WTC11 (cell line): ENCODE data around the gene CSE1L. TPM values are rescaled to one million over a fixed set of nuclear protein-coding genes. Genes with fewer than 3 reads are reported as not detected.

Experiments used
- ATAC-seq: fragments of 200-7000 bp; cut with Tn5 transposase; 2 replicates; pipeline ENCODE4 v1.10.0; 2021; ENCODE audit warnings: mild to moderate bottlenecking, moderate library complexity
- CTCF ChIA-PET: fragments of 300-600 bp; sonication (Branson Sonifier 250); formaldehyde crosslinking; loops from one replicate; lab custom pipeline; 2021; ENCODE audit warnings: antibody characterized with exemption; lab: Charles Lee
- POLR2A ChIA-PET: fragments of 350-600 bp; sonication (Branson Sonifier 250); formaldehyde crosslinking; loops from one replicate; lab custom pipeline; 2021; ENCODE audit warnings: antibody characterized with exemption; lab: Charles Lee
- DNase-seq: peaks from one replicate; pipeline ENCODE4 v3.0.0; 2021; ENCODE audit warnings: low spot score
- H3K27ac Mint-ChIP-seq: 2 replicates; pipeline ENCODE4 v1.8.0; 2021; ENCODE audit warnings: mixed read lengths
- H3K27me3 Mint-ChIP-seq: 2 replicates; pipeline ENCODE4 v1.8.0; 2021; ENCODE audit warnings: low read depth, mild to moderate bottlenecking, moderate library complexity, mixed read lengths
- H3K36me3 Mint-ChIP-seq: 2 replicates; pipeline ENCODE4 v1.8.0; 2021; ENCODE audit warnings: mixed read lengths
- H3K4me1 Mint-ChIP-seq: 2 replicates; pipeline ENCODE4 v1.8.0; 2022; ENCODE audit warnings: mixed read lengths
- H3K4me3 Mint-ChIP-seq: 2 replicates; pipeline ENCODE4 v1.8.0; 2021; ENCODE audit warnings: mild to moderate bottlenecking, moderate library complexity, mixed read lengths
- H3K9me3 Mint-ChIP-seq: 2 replicates; pipeline ENCODE4 v1.8.0; 2021; ENCODE audit warnings: mixed read lengths
- CBFB ChIP-seq: sonication (generic); formaldehyde crosslinking; IDR thresholded peaks from 2 replicates; pipeline ENCODE4 v1.8.1; 2022; ENCODE audit warnings: mild to moderate bottlenecking, low read depth, missing genetic modification reagents
- CREM ChIP-seq: sonication (generic); formaldehyde crosslinking; IDR thresholded peaks from 2 replicates; pipeline ENCODE4 v1.8.1; 2022; ENCODE audit warnings: mild to moderate bottlenecking, missing genetic modification reagents, moderate library complexity
- EMX1 ChIP-seq: fragments of 250-450 bp; sonication (Bioruptor Pico); IDR thresholded peaks from 2 replicates; pipeline ENCODE4 v1.8.0; 2021; ENCODE audit warnings: mild to moderate bottlenecking
- ESRRA ChIP-seq: sonication (generic); formaldehyde crosslinking; IDR thresholded peaks from 2 replicates; pipeline ENCODE4 v1.8.1; 2022; ENCODE audit warnings: mild to moderate bottlenecking, missing genetic modification reagents, borderline replicate concordance
- JUN ChIP-seq: sonication (generic); formaldehyde crosslinking; IDR thresholded peaks from 2 replicates; pipeline ENCODE4 v1.8.0; 2023; ENCODE audit warnings: mild to moderate bottlenecking, missing genetic modification reagents
- KAT7 ChIP-seq: sonication (generic); formaldehyde crosslinking; IDR thresholded peaks from 2 replicates; pipeline ENCODE4 v1.8.1; 2023; ENCODE audit warnings: missing genetic modification reagents, mild to moderate bottlenecking, borderline replicate concordance
- MXD4 ChIP-seq: fragments of 250-450 bp; sonication (Bioruptor Pico); IDR thresholded peaks from 2 replicates; pipeline ENCODE4 v1.8.0; 2021; ENCODE audit warnings: mild to moderate bottlenecking, moderate library complexity, borderline replicate concordance
- MYBL2 ChIP-seq: sonication (generic); formaldehyde crosslinking; IDR thresholded peaks from 2 replicates; pipeline ENCODE4 v1.8.1; 2023; ENCODE audit warnings: mild to moderate bottlenecking, moderate library complexity, missing genetic modification reagents
- NR2C2 ChIP-seq: sonication (generic); formaldehyde crosslinking; IDR thresholded peaks from 2 replicates; pipeline ENCODE4 v1.8.0; 2022; ENCODE audit warnings: mild to moderate bottlenecking, missing genetic modification reagents
- NR3C1 ChIP-seq: sonication (generic); formaldehyde crosslinking; conservative IDR thresholded peaks from 2 replicates; pipeline ENCODE4 v1.8.1; 2023; ENCODE audit warnings: low read depth, mild to moderate bottlenecking, missing genetic modification reagents
- PRRX2 ChIP-seq: fragments of 250-450 bp; sonication (Bioruptor Pico); IDR thresholded peaks from 2 replicates; pipeline ENCODE4 v1.8.0; 2021; ENCODE audit warnings: mild to moderate bottlenecking
- SMAD3 ChIP-seq: sonication (generic); formaldehyde crosslinking; IDR thresholded peaks from 2 replicates; pipeline ENCODE4 v1.8.0; 2022; ENCODE audit warnings: missing genetic modification reagents, mild to moderate bottlenecking, borderline replicate concordance
- SMAD4 ChIP-seq: sonication (generic); formaldehyde crosslinking; IDR thresholded peaks from 2 replicates; pipeline ENCODE4 v1.8.0; 2022; ENCODE audit warnings: mild to moderate bottlenecking, missing genetic modification reagents
- TEAD4 ChIP-seq: sonication (generic); formaldehyde crosslinking; IDR thresholded peaks from 2 replicates; pipeline ENCODE4 v1.8.0; 2022; ENCODE audit warnings: mild to moderate bottlenecking, missing genetic modification reagents
- ZNF121 ChIP-seq: sonication (generic); formaldehyde crosslinking; IDR thresholded peaks from 2 replicates; pipeline ENCODE4 v1.8.0; 2023; ENCODE audit warnings: missing genetic modification reagents
- ZNF138 ChIP-seq: sonication (generic); formaldehyde crosslinking; conservative IDR thresholded peaks from 2 replicates; pipeline ENCODE4 v1.8.1; 2022; ENCODE audit warnings: mild to moderate bottlenecking, moderate library complexity, missing genetic modification reagents
- ZNF219 ChIP-seq: sonication (generic); formaldehyde crosslinking; IDR thresholded peaks from 2 replicates; pipeline ENCODE4 v1.8.0; 2023; ENCODE audit warnings: missing genetic modification reagents, mild to moderate bottlenecking, borderline replicate concordance
- ZNF416 ChIP-seq: fragments of 250-450 bp; sonication (Bioruptor Pico); IDR thresholded peaks from 2 replicates; pipeline ENCODE4 v1.9.0; 2021; ENCODE audit warnings: mild to moderate bottlenecking, inconsistent platforms
- ZNF671 ChIP-seq: fragments of 250-450 bp; sonication (Bioruptor Pico); IDR thresholded peaks from 2 replicates; pipeline ENCODE4 v1.8.0; 2021; ENCODE audit warnings: mild to moderate bottlenecking
- total RNA-seq: library from RNA; stranded (reverse); gene quantifications from 3 replicates; pipeline ENCODE4 v1.2.3, GENCODE V29; 2021
- TF ChIP-seq, protein P1 (sequence below): sonication (generic); formaldehyde crosslinking; IDR thresholded peaks from 2 replicates; pipeline ENCODE4 v1.8.1; 2022; ENCODE audit warnings: low read depth, mild to moderate bottlenecking, moderate library complexity, missing genetic modification reagents, borderline replicate concordance
- TF ChIP-seq, protein P2 (sequence below): sonication (generic); formaldehyde crosslinking; IDR thresholded peaks from 2 replicates; pipeline ENCODE4 v1.8.0; 2022; ENCODE audit warnings: mild to moderate bottlenecking, missing genetic modification reagents
- TF ChIP-seq, protein P3 (sequence below): fragments of 250-450 bp; sonication (Bioruptor Pico); conservative IDR thresholded peaks from 2 replicates; pipeline ENCODE4 v1.9.0; 2021; ENCODE audit warnings: mild to moderate bottlenecking
- TF ChIP-seq, protein P4 (sequence below): sonication (generic); formaldehyde crosslinking; IDR thresholded peaks from 2 replicates; pipeline ENCODE4 v1.8.1; 2023; ENCODE audit warnings: mild to moderate bottlenecking, missing genetic modification reagents, moderate library complexity
- TF ChIP-seq, protein P5 (sequence below): sonication (generic); formaldehyde crosslinking; IDR thresholded peaks from 2 replicates; pipeline ENCODE4 v1.8.1; 2022; ENCODE audit warnings: missing genetic modification reagents, borderline replicate concordance
- TF ChIP-seq, protein P6 (sequence below): sonication (generic); formaldehyde crosslinking; IDR thresholded peaks from 2 replicates; pipeline ENCODE4 v1.8.1; 2023; ENCODE audit warnings: mild to moderate bottlenecking, missing genetic modification reagents
- TF ChIP-seq, protein P7 (sequence below): sonication (generic); formaldehyde crosslinking; IDR thresholded peaks from 2 replicates; pipeline ENCODE4 v1.8.1; 2023; ENCODE audit warnings: mild to moderate bottlenecking, moderate library complexity, missing genetic modification reagents

Gene CSE1L
- total RNA-seq, 1 experiment from 2014 or later: 192 TPM

DNA sequence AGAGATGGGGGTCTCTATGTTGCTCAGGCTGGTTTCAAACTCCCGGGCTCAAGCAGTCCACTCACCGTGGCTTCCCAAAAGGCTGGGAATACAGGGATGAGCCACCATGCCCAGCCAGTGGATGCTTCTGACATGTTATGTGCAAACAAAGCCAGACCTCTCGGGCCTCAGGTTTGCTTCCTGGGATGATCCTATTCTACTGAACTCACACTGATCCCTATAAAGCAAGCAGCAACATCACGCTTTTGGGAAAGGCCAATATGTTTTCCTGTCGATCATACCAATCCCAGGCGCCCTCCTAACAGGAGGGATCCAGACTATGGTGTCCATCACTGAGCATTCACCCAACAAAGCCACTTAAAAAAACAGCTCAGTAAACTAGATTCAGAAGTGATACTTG lies 60.2 kb downstream of the CSE1L start:
- H3K36me3 Mint-ChIP-seq: peaks cover 33% of the 10 kb centered on the region
- H3K9me3 Mint-ChIP-seq: peaks cover 10% of the 10 kb centered on the region
- no peak overlapping the region for H3K4me3 Mint-ChIP-seq
- ChIA-PET POLR2A (no interaction called here), CTCF (interaction anchor here (1.0 kb wide), 1 partner anchor 111 kb away, joined by 3 read pairs; no protein-coding TSS in a partner anchor)
- H3K27ac Mint-ChIP-seq: peak overlapping the region; percentile 61
- TF ChIP-seq, protein P1, sequence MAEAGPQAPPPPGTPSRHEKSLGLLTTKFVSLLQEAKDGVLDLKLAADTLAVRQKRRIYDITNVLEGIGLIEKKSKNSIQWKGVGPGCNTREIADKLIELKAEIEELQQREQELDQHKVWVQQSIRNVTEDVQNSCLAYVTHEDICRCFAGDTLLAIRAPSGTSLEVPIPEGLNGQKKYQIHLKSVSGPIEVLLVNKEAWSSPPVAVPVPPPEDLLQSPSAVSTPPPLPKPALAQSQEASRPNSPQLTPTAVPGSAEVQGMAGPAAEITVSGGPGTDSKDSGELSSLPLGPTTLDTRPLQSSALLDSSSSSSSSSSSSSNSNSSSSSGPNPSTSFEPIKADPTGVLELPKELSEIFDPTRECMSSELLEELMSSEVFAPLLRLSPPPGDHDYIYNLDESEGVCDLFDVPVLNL (CRISPR knock-in tag): no peak
- TF ChIP-seq CREM (CRISPR knock-in tag) (no peak), NR3C1 (CRISPR knock-in tag) (no peak), SMAD3 (no peak), ZNF671 (CRISPR knock-in tag) (no peak), SMAD4 (no peak), EMX1 (CRISPR knock-in tag) (no peak), ZNF121 (CRISPR knock-in tag) (no peak), CBFB (CRISPR knock-in tag) (no peak), TEAD4 (CRISPR knock-in tag) (no peak), ESRRA (no peak), PRRX2 (CRISPR knock-in tag) (no peak), NR2C2 (CRISPR knock-in tag) (no peak), ZNF416 (no peak), MXD4 (CRISPR knock-in tag) (no peak)
- TF ChIP-seq, protein P2, sequence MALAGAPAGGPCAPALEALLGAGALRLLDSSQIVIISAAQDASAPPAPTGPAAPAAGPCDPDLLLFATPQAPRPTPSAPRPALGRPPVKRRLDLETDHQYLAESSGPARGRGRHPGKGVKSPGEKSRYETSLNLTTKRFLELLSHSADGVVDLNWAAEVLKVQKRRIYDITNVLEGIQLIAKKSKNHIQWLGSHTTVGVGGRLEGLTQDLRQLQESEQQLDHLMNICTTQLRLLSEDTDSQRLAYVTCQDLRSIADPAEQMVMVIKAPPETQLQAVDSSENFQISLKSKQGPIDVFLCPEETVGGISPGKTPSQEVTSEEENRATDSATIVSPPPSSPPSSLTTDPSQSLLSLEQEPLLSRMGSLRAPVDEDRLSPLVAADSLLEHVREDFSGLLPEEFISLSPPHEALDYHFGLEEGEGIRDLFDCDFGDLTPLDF (CRISPR knock-in tag): no peak
- TF ChIP-seq, protein P3, sequence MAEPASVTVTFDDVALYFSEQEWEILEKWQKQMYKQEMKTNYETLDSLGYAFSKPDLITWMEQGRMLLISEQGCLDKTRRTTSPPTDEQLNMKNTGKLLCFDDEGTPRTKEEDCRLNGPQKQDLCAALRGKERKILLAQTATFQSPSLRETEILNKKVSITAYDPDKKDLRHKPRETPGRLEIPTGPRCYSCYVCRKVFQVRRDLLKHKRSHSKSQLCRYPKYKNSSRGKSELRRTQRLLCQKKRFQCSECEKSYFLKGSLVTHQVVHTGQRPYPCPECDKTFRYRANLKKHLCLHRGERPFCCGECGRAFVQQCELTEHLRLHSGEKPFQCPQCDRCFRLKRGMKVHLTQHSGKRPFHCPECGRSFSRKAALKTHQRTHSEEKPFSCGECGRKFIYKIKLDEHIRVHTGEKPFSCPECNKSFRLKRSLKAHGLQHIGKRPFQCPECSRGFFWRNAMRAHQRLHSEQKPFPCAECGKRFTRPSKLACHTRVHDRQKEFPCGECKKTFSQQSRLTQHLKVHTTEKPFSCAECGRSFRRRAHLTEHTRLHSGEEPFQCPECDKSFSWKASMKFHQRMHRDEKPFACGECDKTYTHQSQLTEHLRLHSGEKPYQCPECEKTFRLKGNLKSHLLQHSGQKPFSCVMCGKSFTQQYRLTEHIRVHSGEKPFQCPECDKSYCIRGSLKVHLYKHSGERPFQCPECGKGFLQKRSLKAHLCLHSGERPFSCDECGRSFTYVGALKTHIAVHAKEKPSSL: no peak
- TF ChIP-seq, protein P4, sequence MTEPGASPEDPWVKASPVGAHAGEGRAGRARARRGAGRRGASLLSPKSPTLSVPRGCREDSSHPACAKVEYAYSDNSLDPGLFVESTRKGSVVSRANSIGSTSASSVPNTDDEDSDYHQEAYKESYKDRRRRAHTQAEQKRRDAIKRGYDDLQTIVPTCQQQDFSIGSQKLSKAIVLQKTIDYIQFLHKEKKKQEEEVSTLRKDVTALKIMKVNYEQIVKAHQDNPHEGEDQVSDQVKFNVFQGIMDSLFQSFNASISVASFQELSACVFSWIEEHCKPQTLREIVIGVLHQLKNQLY (CRISPR knock-in tag): no peak
- TF ChIP-seq, protein P5, sequence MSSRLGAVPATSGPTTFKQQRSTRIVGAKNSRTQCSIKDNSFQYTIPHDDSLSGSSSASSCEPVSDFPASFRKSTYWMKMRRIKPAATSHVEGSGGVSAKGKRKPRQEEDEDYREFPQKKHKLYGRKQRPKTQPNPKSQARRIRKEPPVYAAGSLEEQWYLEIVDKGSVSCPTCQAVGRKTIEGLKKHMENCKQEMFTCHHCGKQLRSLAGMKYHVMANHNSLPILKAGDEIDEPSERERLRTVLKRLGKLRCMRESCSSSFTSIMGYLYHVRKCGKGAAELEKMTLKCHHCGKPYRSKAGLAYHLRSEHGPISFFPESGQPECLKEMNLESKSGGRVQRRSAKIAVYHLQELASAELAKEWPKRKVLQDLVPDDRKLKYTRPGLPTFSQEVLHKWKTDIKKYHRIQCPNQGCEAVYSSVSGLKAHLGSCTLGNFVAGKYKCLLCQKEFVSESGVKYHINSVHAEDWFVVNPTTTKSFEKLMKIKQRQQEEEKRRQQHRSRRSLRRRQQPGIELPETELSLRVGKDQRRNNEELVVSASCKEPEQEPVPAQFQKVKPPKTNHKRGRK (CRISPR knock-in tag): no peak
- TF ChIP-seq, all 79 proteins: peak for 0
- ATAC-seq: no peak
- H3K4me1 Mint-ChIP-seq: peaks cover 8% of the 10 kb centered on the region
- no peaks in the 10 kb centered on the region for H3K27me3 Mint-ChIP-seq
- no peak for DNase-seq

DNA sequence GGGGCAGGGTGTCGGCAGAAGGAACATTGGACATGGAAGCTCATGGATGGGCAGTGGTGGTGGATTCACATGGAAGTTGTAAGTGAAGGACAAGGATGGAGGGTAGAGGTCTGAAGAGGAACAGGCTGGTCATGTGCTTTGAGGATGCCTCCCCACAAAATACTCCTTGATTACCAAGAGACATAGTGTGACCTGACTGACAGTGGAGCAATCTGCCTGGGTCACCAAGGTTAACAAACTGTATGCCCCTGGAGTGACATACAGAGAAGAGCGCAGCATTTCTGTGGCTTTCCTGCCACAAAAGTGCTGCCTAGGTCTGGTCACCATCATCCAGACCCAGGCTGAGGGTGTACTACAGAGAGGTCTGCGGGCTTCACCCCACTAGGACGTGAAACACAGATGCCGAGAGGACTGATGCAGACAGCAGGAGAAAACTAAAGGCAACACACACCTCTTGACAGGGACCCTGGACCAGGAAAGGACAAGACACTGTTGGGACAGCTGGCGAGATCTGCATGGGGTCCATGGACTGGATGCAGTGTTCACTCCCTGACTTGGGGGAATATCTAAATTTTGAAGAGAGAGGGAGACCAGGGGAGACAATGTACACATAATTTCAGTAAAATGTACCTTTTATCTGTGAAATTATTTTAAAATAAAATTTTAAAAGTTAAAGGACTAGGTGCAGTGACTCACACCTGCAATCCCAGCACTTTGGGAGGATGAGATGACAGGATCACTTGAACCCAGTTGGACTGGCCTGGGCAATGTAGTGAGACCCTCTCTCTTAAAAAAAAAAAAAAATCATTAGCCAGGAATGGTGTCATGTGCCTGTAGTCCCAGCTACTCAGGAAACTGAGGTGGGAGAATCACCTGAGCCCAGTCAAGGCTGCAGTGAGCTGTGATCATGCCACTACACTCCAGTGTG lies 64.9 kb downstream of the CSE1L start:
- CTCF ChIA-PET: no interaction called here
- POLR2A ChIA-PET: no interaction called here
- no peaks in the 10 kb centered on the region for H3K27me3 Mint-ChIP-seq
- H3K4me1 Mint-ChIP-seq: no peaks in the 10 kb centered on the region
- H3K27ac Mint-ChIP-seq: peak overlapping the region; percentile 71
- ATAC-seq (peak; percentile 6), DNase-seq (no peak)
- peaks cover 32% of the 10 kb centered on the region for H3K36me3 Mint-ChIP-seq
- no peak overlapping the region for H3K4me3 Mint-ChIP-seq
- peaks cover 10% of the 10 kb centered on the region for H3K9me3 Mint-ChIP-seq
- TF ChIP-seq KAT7 (CRISPR knock-in tag) (no peak), JUN (CRISPR knock-in tag) (no peak), CBFB (CRISPR knock-in tag) (no peak), ZNF219 (no peak), MYBL2 (CRISPR knock-in tag) (no peak), ZNF138 (CRISPR knock-in tag) (no peak), MXD4 (CRISPR knock-in tag) (no peak)
- TF ChIP-seq, protein P6, sequence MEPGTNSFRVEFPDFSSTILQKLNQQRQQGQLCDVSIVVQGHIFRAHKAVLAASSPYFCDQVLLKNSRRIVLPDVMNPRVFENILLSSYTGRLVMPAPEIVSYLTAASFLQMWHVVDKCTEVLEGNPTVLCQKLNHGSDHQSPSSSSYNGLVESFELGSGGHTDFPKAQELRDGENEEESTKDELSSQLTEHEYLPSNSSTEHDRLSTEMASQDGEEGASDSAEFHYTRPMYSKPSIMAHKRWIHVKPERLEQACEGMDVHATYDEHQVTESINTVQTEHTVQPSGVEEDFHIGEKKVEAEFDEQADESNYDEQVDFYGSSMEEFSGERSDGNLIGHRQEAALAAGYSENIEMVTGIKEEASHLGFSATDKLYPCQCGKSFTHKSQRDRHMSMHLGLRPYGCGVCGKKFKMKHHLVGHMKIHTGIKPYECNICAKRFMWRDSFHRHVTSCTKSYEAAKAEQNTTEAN (CRISPR knock-in tag): no peak
- TF ChIP-seq, protein P7, sequence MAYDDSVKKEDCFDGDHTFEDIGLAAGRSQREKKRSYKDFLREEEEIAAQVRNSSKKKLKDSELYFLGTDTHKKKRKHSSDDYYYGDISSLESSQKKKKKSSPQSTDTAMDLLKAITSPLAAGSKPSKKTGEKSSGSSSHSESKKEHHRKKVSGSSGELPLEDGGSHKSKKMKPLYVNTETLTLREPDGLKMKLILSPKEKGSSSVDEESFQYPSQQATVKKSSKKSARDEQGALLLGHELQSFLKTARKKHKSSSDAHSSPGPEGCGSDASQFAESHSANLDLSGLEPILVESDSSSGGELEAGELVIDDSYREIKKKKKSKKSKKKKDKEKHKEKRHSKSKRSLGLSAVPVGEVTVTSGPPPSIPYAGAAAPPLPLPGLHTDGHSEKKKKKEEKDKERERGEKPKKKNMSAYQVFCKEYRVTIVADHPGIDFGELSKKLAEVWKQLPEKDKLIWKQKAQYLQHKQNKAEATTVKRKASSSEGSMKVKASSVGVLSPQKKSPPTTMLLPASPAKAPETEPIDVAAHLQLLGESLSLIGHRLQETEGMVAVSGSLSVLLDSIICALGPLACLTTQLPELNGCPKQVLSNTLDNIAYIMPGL (CRISPR knock-in tag): no peak
